Right hindlimb (tissue), 1 donor: ENCODE data around the gene PRXL2B.

Experiments
- DNase-seq: peaks from one replicate; pipeline ENCODE4 v3.0.0-alpha.2; 2018

The PRXL2B gene

DNA sequence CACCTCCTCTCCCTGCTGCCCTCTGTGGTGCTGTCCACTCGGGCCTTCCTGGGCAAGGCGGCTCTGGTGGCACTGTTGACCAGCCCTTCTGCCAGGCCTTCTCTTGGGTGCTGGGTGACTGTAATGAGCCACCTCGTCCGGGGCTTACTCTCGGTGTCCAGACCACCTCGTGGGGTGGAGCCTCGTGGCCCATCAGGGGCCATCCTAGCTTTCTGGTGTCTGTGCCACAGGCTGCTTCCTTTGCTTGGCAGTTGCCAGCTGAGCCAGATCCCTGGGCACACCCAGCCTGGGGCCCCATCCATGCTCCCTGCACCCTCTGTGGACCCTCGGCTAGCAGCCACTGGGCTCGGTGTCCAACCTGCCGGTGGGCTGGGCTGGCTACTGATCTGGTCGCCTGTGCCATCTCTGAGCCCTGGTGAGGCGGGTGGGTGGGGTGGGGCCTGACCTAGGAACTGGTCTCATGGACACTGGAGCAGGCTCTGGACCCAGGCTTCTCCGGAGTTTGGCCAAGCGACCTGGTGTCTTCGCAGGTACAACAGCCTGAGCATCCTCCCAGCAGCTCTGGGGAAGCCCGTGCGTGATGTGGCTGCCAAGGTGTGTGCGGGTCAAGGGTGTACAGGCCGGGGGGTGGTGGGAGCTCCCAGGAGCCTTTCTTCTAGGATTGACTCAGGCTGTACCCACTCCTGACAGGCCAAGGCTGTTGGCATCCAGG is 1.4 kb downstream of the PRXL2B start:
- no peak for DNase-seq

DNA sequence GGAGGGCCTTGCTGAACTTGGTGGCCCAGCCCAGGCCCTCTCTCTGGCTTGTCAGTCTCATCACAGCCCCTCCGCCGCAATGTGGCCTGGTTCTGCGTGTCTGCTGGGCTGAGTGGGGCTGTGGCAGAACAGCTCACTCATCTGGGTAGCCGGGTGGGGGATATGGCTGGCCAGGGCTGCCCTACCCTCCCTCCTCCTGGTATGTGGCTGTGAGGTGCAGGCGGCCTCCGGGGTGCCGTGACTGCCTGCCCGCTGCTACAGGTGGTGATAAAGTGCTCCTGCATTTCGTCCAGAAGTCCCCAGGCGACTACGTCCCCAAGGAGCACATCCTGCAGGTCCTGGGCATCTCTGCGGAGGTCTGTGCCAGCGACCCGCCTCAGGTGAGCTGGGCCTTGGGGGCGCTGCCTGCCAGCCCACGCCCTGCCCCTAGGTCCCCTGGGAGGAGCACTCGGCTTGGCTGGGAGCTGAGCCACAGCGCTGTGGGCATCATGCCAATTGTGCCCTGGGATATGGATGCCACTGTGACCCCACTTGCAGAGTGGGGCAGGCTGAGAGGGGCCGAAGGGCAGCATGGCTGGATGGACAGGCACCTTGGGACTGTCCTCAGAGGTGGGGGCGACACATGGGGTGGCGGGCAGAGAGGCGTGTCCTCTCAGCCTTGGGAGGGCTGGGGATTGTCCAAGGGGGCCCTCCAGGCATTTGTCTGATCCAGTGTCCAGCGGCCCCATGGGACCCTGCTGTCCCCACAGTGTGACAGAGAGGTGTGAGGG is 2.3 kb downstream of the PRXL2B start:
- peak; percentile 15 for DNase-seq

DNA sequence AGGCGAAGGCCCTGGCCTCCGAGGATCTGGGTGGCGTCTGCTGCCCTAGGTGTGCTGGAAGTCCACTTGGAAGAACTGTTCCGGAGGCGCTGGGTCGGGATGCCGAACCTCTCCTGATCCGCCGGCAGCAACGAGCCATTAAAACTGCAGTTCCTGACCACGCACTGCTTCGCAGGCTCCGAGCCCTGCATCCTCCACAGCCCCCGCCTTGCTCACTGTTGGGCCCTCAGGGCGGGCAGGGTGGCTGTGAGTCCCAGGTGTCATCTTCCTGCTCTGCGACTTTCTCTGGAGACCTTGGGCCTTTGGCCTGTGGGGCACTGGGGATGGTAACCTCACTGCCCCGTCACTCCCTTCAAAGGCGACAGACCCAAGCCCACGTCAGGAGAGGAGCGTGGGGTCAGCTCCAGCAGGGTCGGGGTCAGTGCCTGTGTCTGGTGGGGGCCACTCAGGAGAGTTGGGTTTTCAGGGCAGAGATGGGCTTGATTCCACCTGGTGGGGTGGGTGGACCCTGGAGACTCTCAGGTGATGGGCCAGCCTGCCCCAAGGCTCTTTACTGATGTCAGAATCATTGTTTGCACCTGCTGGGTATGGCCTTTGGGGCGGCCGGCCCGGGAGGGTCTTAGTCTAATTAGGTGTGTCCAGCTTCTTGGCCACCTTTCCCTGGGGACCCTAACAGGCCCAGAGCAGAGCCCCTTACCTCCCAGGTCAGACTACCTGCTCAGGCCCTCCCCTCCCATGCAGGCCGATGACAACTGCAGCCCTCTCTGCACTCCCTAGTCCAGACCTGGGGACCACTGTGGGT is 3.1 kb downstream of the PRXL2B start:
- peak; percentile 15 for DNase-seq

DNA sequence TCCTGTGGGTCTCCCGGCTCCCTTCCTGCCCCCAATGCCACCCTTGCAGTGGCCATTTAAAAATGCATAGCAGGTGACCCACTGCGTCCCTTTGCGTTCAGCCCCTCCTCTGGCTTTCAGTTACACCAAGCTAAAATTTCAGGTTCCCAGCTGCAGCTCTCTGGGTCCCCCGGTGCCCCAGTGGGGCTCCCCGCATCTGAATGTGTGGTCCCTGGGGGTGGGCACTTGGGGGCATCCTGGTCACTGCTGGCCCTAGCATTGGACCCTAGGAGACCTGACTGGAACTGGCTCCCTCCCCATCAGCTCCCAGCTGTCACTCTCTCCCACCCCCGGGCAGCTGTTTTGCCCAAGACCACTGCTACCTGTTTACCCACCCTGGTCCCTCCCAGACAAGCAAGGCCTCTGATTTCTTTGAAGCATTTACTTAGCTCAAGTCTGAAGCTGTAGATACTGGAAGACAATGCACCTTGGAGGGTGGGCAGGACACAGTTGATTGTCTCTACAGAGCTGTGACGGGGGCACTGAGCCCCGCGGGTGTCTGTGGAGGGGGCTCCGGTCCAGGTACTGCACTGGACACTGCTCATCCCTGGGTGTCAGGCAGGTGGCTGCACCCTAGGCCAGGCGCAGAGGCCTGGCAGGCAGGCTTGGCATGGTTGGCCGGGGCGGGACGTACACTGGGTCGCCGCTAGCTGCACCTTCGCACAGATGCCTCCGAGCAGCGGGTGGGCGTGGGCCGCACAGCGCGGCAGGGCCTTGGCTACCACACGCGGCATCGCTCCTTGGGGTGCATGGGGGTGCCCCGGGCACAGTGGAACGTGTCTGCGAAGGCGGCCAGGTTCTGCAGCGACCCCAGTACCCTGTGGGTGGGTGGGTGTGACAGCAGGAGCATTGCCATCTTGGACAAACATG is 3.9 kb downstream of the PRXL2B start:
- DNase-seq: peak; percentile 14

DNA sequence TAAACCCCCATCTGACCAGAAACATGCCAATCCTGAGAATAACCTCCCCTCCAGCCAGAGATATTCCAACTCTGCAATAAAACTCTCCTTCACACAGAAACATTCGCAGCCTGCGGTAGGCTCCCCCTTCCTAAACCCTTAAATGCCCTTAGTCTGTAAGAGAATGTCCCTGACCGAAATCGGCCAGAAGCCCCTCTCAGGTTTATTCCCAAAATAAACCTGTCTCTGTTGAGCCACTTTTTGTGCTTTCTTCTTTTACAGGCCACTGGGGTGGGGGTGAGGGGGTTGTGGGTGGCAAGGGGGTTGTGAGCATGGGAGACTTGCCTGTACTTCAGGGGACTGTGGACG is 4.6 kb downstream of the PRXL2B start:
- peak; percentile 9 for DNase-seq

DNA sequence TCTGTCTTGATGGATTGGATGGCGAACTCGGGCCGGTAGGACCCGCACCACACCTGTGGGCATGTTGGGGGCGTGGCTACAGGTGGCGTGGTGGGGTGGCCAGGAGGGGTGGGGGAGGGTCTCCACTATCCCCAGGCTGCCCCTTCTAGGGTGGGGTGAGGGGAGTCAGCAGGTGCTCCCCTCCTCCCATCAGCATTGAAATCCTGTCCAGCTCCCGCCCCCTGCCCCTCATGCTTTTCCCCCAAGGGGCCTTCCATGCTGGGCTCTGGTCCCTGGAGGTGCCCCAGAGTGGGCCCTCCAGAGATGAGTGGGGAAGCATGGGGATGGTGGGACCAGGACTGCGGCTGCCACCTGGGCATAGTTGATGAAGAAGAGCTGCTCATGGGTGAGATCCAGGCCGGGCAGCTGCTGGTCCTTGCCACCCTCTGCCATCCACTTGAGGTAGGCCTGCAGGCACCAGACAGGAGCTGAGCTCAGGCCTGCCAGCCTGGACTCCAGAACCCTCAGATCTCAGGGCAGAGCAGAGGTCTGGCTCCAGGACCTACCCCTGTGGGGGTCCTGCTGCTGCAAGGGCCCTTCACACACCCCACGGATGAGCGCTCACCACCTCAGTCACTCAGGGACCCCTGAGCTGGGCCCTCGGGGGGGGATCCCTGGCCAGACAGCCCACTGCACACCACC is 5.1 kb downstream of the PRXL2B start:
- peak; percentile 12 for DNase-seq

DNA sequence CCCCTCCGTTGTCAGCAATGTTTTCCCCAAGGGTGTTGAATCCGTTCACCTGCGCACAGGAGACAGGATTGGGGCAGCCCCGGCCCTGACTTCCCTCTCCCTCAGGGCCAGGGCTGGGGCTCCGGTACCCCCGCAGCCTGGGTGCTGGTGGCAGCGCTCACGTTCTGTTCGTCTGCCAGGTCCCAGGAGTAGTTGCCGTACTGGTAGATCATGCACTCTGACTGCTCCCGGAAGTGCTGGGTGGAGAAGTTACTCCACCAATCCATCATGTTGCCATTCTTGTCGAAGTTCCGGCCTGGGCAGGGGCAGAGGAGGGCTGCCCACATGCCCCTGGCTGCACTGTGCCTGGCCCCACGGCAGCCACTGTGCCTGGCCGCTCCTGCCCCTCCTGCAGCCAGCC is 6.1 kb downstream of the PRXL2B start:
- peak; percentile 9 for DNase-seq

DNA sequence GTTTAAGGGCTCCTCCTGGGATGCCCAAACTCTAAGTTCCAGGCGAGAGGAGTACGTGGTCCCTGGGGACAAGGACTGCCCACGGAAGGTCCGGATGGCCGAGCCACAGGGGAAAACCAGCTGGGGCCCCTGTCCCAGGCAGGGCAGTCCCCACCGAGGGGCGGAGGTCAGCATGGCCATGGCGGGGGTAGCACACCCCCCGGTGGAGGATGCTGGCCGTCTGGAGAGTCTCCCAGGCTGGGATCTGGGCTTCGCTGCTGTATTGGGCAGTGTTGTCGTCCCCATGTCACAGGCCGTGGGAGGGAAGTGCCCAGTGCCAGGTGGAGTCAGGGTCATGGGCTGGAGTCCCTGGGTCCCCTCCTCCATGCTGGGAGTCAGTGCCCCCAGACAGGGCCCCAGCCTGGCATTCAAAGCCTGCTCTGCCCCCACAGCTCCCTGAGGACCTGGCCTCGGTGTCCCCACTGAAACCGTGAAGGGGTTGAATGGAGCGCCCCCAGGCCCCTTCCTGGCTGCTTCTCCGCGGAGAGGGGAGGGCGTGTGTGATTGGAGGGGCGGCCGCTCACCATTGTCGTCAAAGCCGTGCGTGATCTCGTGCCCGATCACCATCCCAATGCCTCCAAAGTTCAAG is 6.8 kb downstream of the PRXL2B start:
- peak; percentile 12 for DNase-seq

DNA sequence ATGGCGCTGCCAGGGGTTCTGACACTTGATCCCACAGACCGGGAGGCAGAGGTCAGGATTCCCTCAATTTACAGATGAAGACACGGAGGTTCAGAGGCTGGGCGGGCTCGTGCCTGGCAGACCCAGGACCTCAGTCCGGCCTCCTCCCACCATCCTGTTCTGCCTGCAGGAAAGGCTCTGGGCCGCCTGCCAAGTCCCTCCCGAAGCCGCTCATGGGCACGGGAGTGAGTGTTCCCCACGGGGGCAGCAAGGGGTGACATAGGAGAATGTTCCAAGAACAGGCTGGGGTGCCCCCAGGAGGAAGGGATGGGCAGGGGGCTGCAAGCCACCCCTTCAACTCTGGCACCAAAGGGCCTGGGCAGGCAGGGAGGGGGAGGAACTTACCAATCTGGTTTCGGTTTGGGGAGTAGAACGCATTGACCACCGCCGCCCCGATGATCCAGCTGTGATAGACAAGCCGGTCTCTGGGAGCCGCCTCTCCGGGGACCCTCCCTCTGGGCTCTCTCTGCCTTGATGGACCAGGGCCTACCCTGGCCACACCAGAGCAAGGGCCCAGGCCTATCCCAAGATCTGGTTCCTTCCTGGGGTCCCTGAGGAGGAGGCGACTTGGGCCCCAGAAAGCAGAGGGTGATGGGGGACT is 7.5 kb downstream of the PRXL2B start:
- DNase-seq: peak; percentile 46

DNA sequence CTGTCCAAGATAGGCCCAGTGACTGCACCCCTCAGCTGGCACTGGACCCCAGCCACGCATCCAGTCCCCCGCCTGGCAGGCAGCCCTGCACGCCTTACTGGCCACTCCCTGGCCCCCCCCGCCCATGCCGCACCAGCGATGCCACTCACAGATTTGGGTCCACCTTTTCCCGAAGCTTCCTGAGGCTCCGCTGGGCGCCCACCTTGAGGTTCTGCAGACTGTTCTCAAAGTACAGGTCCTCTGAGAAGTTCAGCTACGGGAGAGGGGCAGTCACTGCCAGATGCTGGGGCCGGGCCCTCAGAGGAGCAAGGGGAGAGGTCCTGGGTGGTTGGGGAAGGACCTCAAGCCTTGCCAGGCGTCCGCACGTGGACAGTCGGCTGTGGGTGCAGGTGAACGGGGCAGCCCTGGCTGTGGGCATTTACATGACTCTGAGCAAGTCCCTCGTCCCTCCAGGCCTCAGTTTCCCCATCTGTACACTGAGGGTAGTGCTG is 8.1 kb downstream of the PRXL2B start:
- DNase-seq: no peak

DNA sequence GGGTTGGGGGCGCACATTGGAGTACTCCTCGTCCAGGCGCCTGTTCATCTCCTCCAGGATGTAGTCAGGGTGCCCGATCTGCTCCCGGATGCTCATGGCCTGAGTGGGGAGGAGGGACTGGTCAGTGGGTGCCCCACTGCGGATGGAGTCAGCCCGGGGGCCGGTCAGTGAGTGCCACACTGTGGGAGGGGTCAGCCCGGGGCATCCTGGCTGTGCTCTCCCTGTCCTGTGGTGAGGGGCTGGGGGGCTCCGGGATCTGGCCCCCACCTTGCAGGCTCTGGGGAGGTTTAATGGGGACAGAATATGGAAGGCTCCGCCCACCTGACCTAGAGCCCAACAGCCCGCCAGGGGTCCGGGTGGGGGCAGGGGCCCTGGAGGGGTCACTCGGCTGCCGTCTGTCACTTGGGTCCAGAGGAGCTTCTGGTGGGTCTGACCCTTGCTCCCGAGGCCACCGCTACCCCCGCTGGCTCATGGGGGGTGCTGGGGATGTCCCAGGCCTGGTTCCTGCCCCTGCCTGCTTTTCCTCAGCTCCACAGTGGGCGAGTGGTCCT is 8.8 kb downstream of the PRXL2B start:
- DNase-seq: no peak

DNA sequence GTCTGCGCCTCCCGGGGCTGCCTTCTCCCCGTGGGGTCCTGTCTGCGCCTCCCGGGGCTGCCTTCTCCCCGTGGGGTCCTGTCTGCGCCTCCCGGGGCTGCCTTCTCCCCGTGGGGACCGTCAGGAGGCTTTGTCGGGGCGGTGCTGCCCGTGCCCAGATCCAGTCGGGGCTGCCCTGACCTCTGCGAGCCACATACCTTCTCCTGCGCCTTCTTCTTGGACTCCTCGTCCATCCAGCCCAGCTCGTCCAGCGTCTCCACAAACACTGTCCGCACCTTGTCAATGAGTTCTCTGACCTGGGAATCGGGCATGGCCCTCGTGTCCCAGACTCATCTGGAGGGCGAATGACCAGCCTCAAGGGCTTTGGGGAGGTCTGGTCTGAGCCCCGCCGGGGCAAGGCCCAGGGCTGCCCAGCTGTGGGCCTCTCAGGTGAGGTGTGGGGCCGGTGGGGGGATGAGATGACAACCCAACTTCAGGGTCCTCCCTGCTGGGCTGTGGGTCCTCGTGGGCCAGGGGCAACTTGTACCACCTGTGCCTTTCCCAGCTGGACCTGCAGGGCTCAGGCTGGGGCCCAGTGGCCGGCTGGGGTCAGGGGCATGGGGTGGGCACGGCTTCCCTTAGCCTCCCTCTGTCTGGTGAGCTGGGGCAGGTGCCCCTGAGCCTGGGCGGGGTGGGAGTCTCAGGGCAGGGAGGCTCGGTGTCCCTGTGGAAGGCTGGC is 9.4 kb downstream of the PRXL2B start:
- DNase-seq: no peak

DNA sequence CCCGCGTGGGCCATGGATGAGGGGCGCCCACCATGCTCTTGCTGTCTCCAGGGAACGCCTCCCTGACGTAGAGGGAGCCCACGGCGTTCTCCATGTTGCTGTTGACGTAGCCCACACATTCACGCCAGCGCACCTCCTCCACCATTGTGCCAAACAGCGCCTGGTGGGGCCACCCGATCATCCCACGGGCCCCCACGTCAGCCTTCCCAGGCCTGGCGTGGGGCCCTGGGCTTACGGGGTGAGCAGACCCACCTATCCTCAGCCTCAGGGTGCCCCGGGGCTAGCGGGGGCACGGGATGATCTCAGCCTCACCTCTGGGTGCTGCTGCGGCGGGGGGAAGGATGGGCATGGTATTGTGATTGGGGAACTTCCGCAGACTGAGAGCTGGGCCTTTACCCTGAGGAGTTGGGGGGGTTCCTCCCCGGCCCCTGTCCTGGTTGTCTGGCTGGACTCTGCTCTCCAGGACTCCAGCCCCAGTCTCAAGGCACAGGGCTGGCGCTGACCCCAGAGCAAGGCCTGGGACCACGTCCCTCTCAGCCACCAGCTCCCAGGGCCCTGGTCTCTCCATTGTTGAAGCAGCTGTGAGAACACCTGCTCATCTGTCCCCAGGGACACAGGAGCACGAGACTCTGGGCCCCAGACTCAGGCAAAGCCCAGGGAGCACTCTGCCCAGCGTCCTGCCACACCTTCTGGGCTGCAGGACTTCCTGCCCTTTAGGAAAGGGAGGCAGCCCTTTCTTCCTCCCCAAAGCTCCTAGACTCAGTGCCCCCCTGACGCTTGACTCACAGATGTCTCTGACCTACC is 10.2 kb downstream of the PRXL2B start:
- DNase-seq: no peak

DNA sequence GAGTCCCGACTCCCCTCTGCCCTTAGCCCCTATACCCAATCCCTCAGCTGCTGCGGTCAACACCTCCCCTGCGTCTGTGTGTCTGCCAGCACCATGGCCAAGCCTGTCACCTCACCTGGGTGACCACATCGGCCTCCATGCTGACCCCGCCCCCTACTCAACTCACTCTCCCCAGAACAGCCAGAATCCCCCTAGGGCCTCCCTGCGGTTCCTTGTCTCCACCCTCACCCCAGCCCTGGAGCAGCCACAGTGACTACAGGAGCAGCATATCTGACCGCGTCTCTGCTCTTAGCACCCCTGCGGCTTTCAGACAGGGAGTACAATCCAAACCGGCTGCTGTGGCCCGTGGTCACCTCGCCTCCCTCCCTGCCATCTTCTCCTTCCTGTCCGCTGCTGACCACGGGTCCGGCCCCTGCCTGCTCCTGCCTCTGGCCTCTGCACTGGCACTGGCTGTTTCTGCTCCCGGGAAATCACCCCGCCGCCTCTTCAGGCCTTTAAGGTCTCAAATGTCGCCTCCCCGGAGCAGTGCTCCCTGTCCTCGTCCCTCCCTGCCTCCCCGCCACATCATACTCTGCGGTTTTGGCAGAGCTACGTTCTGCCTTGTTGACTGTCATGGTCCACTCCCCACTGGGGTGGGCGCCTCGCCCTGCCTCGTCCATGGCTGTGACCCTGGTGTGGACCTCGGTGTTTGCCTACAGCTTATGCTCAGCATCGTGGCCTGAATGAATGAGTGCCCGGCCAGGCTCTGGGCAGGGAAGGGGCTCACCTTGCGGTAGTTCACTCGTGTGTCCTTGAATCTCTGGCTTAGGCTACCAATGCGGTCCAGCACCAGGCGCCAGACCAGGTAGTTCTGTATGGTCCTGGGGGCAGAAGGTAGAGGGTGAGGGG is 11.1 kb downstream of the PRXL2B start:
- no peak for DNase-seq

DNA sequence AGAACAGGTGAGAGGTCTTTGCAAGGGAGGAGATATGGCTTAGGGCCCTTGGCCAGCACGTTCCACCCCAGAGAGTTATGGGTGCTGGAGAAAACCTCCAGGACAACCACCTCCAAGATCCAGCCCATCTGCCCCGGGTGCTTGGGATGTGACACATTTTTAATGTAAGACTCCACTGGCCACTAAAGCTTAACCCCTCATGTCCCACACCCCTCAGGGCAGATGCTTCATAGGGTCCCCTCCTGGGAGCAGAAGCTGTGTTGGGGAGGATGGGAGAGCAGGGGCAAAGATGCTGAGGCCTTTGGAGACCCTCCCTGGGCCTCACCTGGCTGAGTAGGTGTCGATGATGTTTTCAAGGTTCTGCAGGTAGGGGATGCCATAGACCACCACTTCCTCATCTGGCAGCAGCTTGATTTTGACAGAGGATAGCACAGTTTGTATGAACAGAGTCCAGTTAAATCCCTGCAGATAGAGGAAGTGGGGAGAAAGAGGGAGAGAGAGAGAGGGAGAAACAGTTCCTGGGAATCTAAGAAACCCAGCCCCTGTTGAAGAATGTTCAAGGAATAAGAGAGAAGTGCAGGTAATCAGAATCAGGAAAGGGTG is 11.9 kb downstream of the PRXL2B start:
- DNase-seq: no peak

DNA sequence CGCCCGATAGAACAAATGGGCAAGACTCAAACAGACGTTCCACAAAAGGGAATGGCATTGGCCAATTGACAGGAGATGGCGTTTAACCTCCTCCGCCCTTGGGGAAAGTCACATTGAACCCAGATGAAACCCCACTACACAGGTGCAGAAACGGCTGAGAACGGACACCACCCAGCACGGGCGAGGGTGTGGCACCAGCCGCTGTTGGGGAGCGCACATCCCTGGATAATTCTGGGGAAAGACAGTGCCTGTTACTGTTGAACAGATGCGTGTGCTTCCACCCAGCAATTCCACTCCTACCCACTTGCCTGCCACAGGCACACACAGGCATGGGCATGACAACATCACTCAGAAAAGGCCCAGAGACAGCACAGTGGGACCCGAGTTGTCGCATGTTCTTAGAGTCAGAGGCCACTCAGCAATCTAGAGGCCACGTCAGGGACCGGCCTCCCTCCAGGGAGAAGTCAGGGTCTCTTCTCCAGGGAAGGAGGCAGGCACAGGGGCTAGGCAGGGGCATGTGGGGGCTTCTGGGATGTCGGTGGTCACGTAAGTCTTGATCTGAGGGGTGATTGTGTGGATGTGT is 15.2 kb downstream of the PRXL2B start:
- no peak for DNase-seq

DNA sequence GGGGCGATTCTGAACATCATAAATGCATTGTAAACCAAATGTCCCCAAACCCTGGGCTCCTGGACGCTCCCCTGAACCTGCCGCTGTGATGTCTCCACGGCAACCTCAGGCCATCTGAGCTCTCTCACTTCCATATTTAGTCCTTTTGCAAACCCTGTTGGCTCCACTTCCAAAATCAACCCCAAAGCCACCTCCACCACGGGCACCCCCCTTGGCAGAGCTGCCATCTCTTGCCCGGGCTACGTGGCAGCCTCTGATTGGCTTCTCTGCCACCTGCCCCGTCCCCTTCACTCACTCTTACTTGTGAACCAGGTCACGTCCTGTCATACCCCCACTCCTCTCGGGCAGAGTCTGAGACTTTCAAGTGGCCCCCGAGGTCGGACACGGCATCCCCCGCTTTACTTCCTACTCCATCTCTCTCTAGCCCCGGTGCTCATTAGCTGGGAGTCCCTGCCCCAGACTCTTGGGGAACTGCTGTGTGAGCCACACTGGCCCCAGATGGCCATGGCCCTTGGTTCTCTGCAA is 15.8 kb downstream of the PRXL2B start:
- DNase-seq: no peak
